ENCODE measurements around the gene ACTR6.
"Not testable (repeated sequence)": the region's sequence is repeated elsewhere in the genome, so short reads cannot be mapped to it uniquely, and the experiment has no call there.

ACTR6 gene

DNA sequence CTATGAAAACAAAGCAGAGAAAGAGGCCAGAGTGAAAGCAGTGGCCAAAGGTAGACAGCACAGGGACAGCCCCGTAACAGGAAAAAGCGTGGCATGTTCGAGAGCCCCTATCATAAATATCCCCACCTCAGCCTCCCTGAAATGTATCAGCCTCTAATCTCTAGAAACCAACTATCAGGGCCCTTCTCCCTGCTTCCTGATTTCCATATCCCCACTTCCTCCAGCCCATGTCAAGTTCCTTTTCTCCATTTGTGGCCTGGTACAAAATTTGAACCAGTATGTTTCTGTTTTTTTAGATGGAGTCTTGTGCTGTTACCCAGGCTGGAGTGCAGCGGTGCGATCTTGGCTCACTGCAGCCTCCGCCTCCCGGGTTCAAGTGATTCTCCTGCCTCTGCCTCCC is 49.3 kb downstream of the ACTR6 start:
- DNase-seq (ENCODE audit: low read depth, low spot score): no peak
- H3K4me1 ChIP-seq (ENCODE audit: insufficient read depth, insufficient read length): no peaks in the 10 kb centered on the region
- H3K4me3 ChIP-seq (ENCODE audit: insufficient read length, low read depth): no peak overlapping the region
- no peaks in the 10 kb centered on the region for H3K36me3 ChIP-seq (ENCODE audit: insufficient read depth, insufficient read length, low read length)
- TF ChIP-seq YY1 (IDR thresholded peaks at IDR 0.05; ENCODE audit: insufficient read depth, insufficient read length) (no peak), ZNF274 (IDR thresholded peaks at IDR 0.05; ENCODE audit: low read depth, low read length) (no peak), SUZ12 (IDR thresholded peaks at IDR 0.05; ENCODE audit: extremely low read depth, insufficient read depth, insufficient read length) (no peak)
- no peak overlapping the region for H3K9ac ChIP-seq (ENCODE audit: insufficient read length, low read depth)
- no peaks in the 10 kb centered on the region for H3K9me3 ChIP-seq (ENCODE audit: insufficient read depth, low read length)
- no peaks in the 10 kb centered on the region for H3K27me3 ChIP-seq (ENCODE audit: insufficient read depth, insufficient read length)

DNA sequence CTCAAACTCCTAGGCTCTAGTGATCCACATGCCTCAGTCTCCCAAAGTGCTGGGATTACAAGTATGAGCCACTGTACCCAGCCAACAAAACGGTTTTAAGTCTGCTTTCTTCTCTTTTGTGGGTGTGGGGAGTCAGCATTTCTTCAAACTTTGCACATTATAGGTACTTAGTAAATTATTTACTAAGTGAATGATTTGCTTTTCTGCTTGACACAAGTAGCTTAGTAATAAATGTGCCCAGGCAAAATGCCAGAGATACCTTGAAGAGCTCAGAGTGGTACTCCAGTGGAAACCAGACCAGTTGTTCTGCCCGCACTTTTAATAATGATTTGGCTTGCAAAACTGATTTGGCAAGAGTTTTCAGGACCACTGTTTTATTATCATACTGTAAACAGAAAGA is 51.3 kb downstream of the ACTR6 start:
- H3K9ac ChIP-seq (ENCODE audit: insufficient read length, low read depth): no peak overlapping the region
- no peak overlapping the region for H3K4me3 ChIP-seq (ENCODE audit: insufficient read length, low read depth)
- TF ChIP-seq YY1 (IDR thresholded peaks at IDR 0.05; ENCODE audit: insufficient read depth, insufficient read length) (no peak), ZNF274 (IDR thresholded peaks at IDR 0.05; ENCODE audit: low read depth, low read length) (no peak), SUZ12 (IDR thresholded peaks at IDR 0.05; ENCODE audit: extremely low read depth, insufficient read depth, insufficient read length) (no peak)
- H3K36me3 ChIP-seq (ENCODE audit: insufficient read depth, insufficient read length, low read length): peaks cover 3% of the 10 kb centered on the region
- no peaks in the 10 kb centered on the region for H3K4me1 ChIP-seq (ENCODE audit: insufficient read depth, insufficient read length)
- H3K27me3 ChIP-seq (ENCODE audit: insufficient read depth, insufficient read length): no peaks in the 10 kb centered on the region
- H3K9me3 ChIP-seq (ENCODE audit: insufficient read depth, low read length): no peaks in the 10 kb centered on the region
- no peak for DNase-seq (ENCODE audit: low read depth, low spot score)

DNA sequence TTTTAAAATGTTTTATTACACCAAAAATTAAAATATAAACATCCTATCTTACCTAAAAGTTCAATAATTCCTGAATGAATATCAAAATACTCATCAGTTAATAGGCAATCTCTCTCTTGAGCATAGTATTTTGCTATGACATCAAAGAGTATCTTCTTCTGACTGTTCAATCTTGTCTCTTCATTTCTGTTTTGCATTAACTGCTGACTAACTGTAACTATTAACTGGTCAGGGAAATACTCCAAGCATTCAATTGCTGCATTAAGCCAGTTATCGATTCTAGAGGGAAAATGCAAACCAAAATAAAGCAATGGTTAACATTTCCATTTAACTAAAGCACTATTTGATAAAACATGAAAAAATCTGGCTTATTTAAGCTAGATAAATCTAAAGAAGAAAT is 52.8 kb downstream of the ACTR6 start:
- DNase-seq (ENCODE audit: low read depth, low spot score): no peak
- peaks cover 3% of the 10 kb centered on the region for H3K36me3 ChIP-seq (ENCODE audit: insufficient read depth, insufficient read length, low read length)
- no peak overlapping the region for H3K9ac ChIP-seq (ENCODE audit: insufficient read length, low read depth)
- no peak overlapping the region for H3K4me3 ChIP-seq (ENCODE audit: insufficient read length, low read depth)
- TF ChIP-seq SUZ12 (IDR thresholded peaks at IDR 0.05; ENCODE audit: extremely low read depth, insufficient read depth, insufficient read length): no peak
- TF ChIP-seq YY1 (IDR thresholded peaks at IDR 0.05; ENCODE audit: insufficient read depth, insufficient read length): no peak
- no peaks in the 10 kb centered on the region for H3K27me3 ChIP-seq (ENCODE audit: insufficient read depth, insufficient read length)
- H3K9me3 ChIP-seq (ENCODE audit: insufficient read depth, low read length): no peaks in the 10 kb centered on the region
- H3K4me1 ChIP-seq (ENCODE audit: insufficient read depth, insufficient read length): no peaks in the 10 kb centered on the region

GRCh38 chr12:100254876-100255275 is 54.3 kb downstream of the ACTR6 start:
- TF ChIP-seq SUZ12 (IDR thresholded peaks at IDR 0.05; ENCODE audit: extremely low read depth, insufficient read depth, insufficient read length) (no peak), ZNF274 (IDR thresholded peaks at IDR 0.05; ENCODE audit: low read depth, low read length) (no peak), YY1 (IDR thresholded peaks at IDR 0.05; ENCODE audit: insufficient read depth, insufficient read length) (no peak)

DNA sequence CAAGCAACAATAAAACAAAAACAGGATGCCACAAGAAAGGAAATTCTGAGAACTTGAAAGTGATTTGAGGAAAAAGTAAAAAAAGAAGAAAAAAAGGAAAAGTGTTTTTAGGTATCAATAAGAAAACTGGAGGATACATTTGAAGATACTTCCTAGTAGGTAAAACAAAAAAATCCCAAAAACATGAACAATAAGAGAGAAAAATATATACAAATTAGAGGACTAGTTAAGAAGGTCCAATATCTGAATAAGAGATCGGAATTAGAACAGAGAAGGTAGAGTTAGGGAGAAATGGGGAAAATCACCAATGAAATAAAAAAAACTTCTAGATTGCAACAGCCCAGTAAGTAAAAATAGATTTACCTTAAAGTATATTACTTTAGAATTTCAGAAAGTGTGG is 57.5 kb downstream of the ACTR6 start:
- Histone ChIP-seq H3K36me3 (ENCODE audit: insufficient read depth, insufficient read length, low read length) (peaks cover 10% of the 10 kb centered on the region), H3K4me1 (ENCODE audit: insufficient read depth, insufficient read length) (no peaks in the 10 kb centered on the region), H3K9ac (ENCODE audit: insufficient read length, low read depth) (no peak overlapping the region), H3K9me3 (ENCODE audit: insufficient read depth, low read length) (no peaks in the 10 kb centered on the region), H3K27me3 (ENCODE audit: insufficient read depth, insufficient read length) (no peaks in the 10 kb centered on the region), H3K4me3 (ENCODE audit: insufficient read length, low read depth) (no peak overlapping the region)
- TF ChIP-seq SUZ12 (IDR thresholded peaks at IDR 0.05; ENCODE audit: extremely low read depth, insufficient read depth, insufficient read length) (no peak), ZNF274 (IDR thresholded peaks at IDR 0.05; ENCODE audit: low read depth, low read length) (no peak), YY1 (IDR thresholded peaks at IDR 0.05; ENCODE audit: insufficient read depth, insufficient read length) (no peak)
- no peak for DNase-seq (ENCODE audit: low read depth, low spot score)

More at GRCh38 chr12:100254876-100255275, 54.3 kb downstream of the ACTR6 start:
- Histone ChIP-seq H3K4me1 (ENCODE audit: insufficient read depth, insufficient read length) (no peaks in the 10 kb centered on the region), H3K36me3 (ENCODE audit: insufficient read depth, insufficient read length, low read length) (peaks cover 3% of the 10 kb centered on the region), H3K27me3 (ENCODE audit: insufficient read depth, insufficient read length) (no peaks in the 10 kb centered on the region), H3K9ac (ENCODE audit: insufficient read length, low read depth) (no peak overlapping the region), H3K4me3 (ENCODE audit: insufficient read length, low read depth) (no peak overlapping the region), H3K9me3 (ENCODE audit: insufficient read depth, low read length) (no peaks in the 10 kb centered on the region)
- DNase-seq (ENCODE audit: low read depth, low spot score): no peak

DNA sequence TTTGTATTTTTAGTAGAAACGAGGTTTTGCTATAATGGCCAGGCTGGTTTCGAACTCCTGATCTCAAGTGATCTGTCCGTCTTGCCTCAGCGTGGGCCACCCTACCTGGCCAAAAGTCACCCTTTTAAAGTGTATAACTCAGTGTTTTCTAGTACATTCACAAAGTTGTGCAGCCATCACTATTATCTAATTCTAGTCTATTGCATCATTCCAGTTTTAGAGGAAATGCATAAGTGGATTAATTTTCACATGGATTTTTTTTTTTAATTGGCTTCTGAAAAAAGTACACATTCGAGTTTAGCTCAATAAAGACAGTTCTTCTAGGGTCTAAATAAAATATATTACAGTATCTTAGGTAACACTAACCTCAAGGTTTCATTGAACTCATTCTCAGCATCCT is 62.5 kb downstream of the ACTR6 start:
- no peaks in the 10 kb centered on the region for H3K27me3 ChIP-seq (ENCODE audit: insufficient read depth, insufficient read length)
- H3K9ac ChIP-seq (ENCODE audit: insufficient read length, low read depth): no peak overlapping the region
- no peaks in the 10 kb centered on the region for H3K9me3 ChIP-seq (ENCODE audit: insufficient read depth, low read length)
- no peak for DNase-seq (ENCODE audit: low read depth, low spot score)
- H3K36me3 ChIP-seq (ENCODE audit: insufficient read depth, insufficient read length, low read length): peaks cover 7% of the 10 kb centered on the region
- no peaks in the 10 kb centered on the region for H3K4me1 ChIP-seq (ENCODE audit: insufficient read depth, insufficient read length)
- TF ChIP-seq ZNF274 (IDR thresholded peaks at IDR 0.05; ENCODE audit: low read depth, low read length) (no peak), YY1 (IDR thresholded peaks at IDR 0.05; ENCODE audit: insufficient read depth, insufficient read length) (no peak), SUZ12 (IDR thresholded peaks at IDR 0.05; ENCODE audit: extremely low read depth, insufficient read depth, insufficient read length) (no peak)
- H3K4me3 ChIP-seq (ENCODE audit: insufficient read length, low read depth): no peak overlapping the region

- not testable (repeated sequence) for H3K36me3 ChIP-seq (ENCODE audit: insufficient read depth, insufficient read length, low read length); H3K9me3 ChIP-seq (ENCODE audit: insufficient read depth, low read length); H3K27me3 ChIP-seq (ENCODE audit: insufficient read depth, insufficient read length); H3K9ac ChIP-seq (ENCODE audit: insufficient read length, low read depth); DNase-seq (ENCODE audit: low read depth, low spot score); H3K4me1 ChIP-seq (ENCODE audit: insufficient read depth, insufficient read length); H3K4me3 ChIP-seq (ENCODE audit: insufficient read length, low read depth)
These were observed 64.5 kb downstream of the ACTR6 start for GRCh38 chr12:100265107-100265506.

All from NT2/D1 (cell line).